Measurements from ENCODE around the gene ACBD6. TPM values are rescaled to one million over a fixed set of nuclear protein-coding genes. Genes with fewer than 3 reads are reported as not detected.
A peak's percentile ranks its signal among the peaks of the same experiment; 100 is the strongest.
"Not testable (repeated sequence)": the region's sequence is repeated elsewhere in the genome, so short reads cannot be mapped to it uniquely, and the experiment has no call there.

ACBD6 gene
- polyA plus RNA-seq, 3 donors = 68.3 to 84.1 (median 76.7) TPM

DNA sequence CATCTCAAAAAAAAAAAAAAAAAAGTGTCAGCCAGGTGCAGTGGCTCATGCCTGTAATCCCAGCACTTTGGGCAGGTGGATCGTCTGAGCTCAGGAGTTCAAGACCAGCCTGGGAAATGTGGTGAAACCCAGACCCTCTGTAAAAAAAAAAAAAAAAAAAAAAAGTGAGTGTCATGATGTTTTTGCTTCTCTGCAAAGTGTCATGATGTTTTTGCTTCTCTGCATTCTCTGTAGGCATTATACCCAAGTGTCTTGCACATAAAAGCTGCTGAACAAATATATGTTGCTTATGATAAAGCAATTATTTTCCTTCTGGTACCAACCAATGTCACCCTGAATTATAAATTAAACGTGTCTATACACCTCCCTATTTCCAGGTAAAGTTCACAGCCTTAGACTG, 1.7 kb downstream of the ACBD6 start:
- DNase-seq = no peak

DNA sequence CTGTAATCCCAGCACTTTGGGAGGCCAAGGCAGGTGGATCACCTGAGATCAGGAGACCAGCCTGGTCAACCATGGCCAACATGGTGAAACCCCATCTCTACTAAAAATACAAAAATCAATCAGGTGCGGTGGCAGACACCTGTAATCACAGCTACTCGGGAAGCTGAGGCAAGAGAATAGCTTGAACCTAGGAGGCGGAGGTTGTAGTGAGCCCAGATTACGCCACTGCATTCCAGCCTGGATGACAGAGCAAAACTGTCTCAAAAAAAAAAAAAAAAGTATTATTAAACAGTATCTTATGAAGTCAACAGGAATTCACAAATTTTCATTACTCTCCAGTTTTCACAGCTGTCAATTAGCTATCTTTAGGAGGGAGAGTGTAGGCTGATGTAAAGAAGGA, 3.8 kb downstream of the ACBD6 start:
- DNase-seq = no peak

DNA sequence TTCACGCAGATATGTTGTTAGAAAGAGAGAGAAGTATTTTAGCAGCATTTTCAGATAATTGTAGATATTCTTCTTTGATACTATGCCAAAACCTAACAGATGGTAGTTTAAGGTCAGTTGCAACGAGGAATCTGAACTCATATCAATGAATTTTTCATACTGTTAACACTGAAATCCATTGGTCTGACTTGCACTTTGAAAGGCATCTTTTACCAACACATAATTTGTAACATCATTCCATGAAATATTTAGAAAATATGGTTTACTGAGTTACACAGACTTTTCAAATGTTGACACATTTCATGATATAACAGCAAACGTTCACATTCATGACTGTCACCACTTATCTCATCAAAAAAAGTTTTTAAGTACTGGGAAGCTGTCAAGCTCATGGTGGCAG, 4.6 kb downstream of the ACBD6 start:
- no peak for DNase-seq

DNA sequence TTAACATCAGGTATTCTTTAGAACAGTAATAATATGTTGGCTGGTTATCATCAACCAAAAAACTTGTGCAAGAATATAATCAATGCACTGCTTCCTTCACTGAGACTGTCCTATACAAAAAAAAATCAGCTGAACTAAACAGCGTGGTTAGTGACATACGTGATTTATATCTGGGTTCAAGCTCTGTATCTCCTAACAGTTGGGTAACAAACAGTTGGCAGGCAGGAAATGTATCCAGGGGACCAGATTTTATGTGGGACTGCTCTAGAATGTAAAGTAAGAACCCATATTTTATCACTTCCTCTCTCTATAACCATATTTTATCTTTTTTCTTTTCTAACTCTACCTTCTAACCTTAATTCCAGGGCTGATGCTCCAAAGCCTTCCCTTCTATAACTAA, 8.0 kb downstream of the ACBD6 start:
- no peak for DNase-seq

DNA sequence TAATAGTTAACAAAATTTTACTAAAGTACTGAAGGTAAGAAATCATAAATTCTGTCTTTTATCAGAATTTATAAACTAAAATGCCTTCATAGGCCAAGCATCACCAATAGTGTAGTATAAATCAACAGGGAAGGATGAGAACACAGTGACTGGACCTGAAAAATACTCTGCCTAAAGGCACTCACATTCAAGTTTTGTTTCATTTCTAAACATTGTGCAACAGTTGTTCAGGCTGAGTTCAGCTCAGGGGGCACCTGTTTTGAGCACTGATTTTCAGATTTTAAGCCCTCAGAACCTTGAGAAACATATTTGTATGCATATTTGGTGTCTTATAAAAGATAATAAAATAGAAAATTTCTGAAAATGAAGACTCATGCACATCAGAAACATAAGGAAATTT, 12.4 kb downstream of the ACBD6 start:
- DNase-seq = no peak

DNA sequence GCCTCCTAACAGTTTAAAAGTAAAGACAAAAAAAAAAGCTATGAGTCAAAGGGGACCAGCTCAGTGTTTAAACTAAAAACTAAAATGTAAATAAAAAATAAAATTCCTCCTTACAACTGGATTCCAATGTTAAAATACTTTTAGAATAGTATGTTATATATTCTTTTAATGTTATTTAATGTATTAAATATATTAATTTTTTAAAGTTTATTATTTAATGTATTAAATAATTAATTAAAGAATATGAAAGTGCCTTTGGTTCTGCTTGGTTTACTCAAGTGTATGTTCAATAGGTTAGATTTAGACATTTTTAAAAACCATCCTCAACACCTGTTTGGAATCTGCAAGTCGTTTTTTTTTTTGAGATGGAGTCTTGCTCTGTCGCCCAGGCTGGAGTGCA, 13.1 kb downstream of the ACBD6 start:
- DNase-seq = no peak

DNA sequence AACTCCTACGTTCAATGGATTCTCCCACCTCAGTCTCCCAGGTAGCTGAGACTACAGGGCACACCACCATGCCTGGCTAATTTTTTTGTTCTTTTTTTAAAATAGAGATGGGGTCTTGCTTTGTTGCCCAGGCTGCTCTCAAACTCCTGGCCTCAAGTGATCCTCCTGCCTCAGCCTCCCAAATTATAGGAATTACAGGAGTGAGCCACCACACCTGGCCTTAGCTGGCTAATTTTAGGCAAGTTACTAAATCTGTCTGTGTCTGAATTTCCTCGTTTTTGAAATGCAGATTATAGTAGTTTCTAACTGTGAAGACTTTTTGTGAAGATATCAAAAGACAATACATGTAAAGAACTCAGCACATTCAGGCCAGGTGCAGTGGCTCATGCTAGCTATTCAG, 13.7 kb downstream of the ACBD6 start:
- no peak for DNase-seq

DNA sequence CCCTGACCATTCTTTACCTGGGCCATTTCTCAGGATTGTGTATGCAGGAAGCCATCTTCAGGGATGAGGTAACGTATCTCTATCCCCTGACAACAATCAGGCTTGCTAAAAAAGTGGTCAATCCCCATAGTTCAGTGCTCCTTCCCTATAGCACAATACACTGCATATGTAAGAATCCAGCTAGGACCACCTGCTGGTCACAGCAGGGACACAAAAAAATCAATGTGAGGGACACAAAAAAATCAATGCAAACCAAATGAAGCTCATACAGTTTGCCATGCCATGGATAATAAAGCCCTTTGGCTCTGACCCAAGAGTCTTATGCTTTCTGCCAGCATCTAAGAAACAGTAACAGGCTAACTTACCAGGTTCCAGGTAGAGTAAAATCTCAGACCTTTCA, 16.3 kb downstream of the ACBD6 start:
- DNase-seq = no peak

DNA sequence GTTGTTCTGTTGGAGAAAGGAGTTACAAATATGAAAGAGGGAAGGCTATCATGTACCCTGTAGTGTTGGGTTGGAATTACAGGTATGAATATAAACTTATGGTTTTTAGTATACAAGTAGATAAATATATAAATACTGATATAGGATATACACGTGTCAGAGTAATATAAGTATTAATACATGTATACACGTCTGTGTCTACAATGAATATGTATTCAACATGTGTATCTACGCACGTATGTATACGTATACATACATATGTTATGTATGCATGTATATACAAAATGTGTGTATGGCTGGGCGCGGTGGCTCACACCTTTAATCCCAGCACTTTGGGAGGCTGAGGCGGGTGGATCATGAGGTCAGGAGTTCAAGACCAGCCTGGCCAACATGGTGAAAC, 17.9 kb downstream of the ACBD6 start:
- no peak for DNase-seq

DNA sequence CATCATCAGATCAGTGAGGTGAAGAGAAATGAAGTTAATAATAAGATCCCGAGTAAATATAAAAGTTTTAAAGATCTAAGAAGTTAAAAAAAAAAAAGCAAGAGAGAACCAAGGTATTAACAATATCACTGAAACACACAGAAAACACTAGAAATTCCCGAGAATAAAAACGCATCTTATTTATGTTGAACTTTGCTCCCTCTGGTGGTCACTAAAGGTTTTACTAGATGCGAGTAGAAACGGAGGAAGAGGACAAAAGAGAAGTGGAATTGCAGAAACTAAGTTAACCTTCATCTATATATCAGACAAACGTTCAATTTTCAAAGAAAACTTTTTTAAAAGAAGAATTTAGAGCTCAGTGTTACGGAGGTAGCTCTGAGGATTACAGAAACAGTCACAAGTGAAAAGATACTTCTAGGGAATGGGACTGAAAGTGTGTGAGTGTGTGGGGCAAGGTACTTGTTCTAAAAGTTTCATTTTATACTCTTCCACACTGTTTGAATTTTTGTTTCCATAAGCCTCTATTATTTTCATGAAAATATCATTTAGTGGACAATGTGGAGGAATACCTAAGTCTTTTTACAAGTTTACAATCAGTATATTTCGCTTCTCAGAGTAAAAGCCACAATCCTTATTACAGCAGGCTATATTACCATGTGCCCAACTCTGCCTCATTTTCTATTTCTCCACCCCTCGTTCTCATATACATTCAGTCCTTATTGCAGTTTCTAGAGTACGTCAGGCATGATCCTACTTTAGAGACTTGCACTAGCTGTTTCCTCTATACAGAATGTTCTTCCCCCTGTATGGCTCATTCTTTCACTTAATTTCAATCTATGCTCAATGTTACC, 19.7 kb downstream of the ACBD6 start:
- peak; percentile 55 for DNase-seq

DNA sequence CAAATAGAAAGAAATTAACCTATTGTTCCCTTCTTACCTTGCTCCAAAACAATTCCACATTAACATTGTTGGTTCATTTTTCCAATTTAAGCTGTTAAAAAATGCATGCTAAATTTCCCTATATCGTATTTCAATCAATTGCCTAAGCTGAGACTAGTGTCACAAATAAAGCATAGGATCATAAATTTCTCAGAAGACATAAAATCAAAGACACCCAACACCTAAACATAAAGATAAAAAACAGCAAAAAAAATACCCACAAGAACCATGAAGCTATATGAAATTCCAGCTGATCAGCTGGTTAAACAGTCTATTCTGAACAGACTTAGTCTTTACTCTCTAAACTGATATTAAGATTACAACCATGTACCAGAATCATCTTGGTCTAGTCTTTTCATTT, 32.3 kb downstream of the ACBD6 start:
- DNase-seq = no peak

DNA sequence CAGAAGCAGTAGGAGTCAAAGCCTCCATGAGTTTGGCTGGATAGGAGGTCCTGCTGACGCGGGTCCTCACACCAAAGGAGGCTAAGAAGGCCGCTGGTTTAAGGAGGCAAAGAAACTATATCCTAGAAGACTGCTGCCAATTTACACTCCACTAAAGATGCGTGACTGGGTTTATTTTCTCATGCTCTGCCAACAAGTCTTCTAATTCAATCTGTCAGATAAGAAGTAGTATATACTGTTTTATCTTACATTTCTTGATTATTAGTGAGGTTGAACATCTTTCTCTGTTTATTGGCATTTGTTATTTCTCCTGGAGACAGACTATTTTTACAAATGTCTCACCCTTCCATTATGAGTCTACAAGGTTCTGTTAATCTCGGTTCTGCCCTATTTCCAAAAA, 34.1 kb downstream of the ACBD6 start:
- no peak for DNase-seq

DNA sequence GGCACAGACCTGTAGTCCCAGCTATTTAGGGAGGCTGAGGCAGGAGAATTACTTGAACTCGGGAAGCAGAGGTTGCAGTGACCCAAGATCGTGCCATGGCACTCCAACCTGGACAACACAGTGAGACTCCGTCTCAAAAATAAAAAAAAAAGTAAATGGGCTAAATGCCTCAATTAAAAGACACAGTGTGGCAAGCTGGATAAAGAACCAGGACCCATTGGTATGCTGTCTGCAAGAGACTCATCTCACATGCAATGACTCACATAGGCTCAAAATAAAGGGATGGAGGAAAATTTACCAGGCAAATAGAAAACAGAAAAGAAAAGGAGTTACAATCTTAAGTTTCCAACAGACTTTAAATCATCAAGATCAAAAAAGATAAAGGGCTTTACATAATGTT, 40.3 kb downstream of the ACBD6 start:
- DNase-seq = no peak

DNA sequence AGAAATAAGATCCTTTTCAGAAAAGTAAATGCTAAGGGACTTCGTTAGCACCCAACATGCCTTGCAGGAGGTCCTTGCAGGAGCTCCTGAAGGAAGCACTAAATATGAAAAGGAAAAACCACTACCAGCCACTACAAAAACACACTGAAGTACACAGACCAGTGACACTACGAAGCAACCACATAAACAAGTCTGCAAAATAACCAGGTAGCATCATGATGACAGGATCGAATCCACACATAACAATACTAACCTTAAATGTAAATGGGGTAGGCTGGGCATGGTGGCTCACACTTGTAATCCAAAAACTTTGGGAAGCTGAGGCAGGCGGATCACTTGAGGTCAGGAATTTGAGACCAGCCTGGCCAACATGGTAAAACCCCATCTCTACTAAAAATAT, 40.7 kb downstream of the ACBD6 start:
- not testable (repeated sequence) for DNase-seq

DNA sequence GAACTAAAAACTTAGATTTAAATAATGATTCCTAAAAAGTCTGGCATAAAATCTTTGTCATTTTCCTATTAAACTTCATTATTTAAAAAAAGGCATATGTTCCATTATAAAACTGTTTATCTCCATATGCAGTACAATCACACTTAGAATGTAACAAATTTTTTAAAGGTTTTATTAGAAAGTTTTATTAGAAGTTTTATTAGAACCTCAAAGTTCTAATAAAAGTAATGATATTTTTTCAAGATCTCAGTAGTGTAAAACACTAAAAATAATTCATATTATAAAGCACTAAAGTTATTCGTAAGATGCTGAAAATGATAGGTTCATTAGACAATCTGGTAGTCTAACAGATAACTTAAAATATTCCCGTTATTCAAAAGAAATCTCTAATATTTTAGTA, 43.6 kb downstream of the ACBD6 start:
- no peak for DNase-seq

DNA sequence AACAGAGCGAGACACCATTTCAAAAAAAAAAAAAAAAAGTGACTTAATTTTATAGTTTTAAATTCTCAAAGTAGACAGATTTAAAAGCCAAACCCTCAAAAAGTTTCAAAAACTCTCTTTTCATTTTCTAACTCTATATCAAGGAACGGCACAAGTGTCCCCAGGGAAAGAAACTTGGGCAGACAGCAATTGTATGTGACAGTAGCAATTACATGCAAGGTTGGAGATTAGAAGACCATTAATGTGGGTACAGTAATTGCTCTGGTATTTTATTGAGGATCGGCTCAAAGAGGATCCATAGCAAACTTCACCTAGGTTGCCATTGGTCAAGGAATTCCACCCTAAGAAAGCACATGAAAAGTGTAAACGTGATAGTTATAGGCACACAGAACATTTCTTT, 46.2 kb downstream of the ACBD6 start:
- no peak for DNase-seq

DNA sequence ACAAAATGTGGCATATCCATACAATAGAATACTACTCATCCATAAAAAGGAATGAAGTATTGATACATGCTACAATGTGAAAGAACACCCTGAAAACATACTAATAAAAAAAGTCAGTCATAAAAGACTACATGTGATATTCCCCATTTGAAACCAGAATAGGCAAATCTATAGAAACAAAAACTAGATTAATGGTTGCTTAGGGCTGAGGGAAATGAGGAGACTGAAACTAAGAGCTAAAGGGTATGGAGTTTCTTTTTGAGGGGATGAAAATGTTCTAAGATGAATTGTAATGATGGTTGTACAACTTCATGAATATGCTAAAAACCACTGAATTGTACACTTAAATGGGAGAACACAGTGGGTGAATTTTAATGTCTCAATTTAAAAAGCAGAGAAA, 50.9 kb downstream of the ACBD6 start:
- DNase-seq = no peak

DNA sequence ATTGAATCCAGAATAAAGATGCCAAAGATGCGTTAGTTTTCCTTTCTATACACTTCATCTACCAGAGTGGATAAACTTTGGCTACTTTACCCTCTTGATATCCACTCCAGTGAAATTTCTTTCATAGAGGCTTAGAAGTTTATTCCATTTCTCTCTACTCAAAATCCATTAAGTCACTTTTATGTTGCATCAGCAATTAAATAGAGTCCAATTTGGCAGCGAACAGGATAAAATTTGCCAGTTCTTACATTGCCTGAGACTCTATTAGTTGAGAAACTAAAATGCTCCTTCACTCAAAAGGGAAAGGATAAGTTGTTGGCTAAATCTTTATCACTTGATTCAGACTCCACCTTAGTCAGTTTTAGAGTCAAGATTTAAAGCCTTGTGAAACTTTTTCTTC, 57.9 kb downstream of the ACBD6 start:
- no peak for DNase-seq

DNA sequence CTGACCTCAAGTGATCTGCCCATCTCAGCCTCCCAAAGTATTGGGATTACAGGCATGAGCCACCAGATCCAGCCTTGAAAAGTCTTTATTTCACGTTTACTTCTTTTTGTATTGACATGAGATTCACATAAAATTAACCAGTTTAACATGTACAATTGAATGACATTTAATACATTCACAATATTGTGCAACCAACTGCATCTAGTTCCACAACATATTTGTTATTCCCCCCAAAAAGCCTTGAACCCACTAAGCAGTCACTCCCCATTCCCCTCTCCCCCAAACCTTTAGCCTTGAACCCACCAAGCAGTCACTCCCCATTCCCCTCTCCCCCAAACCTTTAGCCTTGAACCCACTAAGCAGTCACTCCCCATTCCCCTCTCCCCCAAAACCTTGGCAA, 62.0 kb downstream of the ACBD6 start:
- no peak for DNase-seq

DNA sequence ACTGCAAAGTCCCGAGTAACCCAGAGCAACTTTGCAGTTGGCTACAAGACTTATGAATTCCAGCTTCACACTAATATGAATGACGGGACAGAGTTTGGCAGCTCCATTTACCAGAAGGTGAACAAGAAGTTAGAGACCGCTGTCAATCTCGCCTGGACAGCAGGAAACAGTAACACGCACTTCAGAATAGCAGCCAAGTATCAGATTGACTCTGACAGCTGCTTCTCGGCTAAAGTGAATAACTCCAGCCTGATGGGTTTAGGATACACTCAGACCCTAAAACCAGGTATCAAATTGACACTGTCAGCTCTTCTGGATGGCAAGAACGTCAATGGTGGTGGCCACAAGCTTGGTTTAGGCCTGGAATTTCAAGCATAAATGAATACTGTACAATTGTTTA, 66.8 kb downstream of the ACBD6 start:
- no peak for DNase-seq

DNA sequence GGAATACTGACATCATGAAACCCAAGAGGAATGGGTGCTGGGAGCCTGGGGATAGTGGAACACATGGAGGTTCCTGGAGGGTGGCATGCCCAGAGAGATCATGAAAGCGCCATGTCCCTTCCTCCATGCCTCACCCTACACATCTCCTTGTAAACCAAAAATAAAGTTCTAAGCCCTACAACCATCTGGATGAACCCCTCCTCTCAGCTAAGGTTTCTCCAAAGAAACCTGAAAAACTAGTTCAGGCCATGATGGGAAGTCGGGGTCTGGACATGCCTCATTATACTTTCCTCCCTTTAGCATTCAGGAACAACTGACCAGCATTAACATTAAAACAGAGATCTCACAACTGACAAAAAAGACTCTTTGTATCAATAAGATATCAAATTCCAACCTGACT, 68.5 kb downstream of the ACBD6 start:
- no peak for DNase-seq

DNA sequence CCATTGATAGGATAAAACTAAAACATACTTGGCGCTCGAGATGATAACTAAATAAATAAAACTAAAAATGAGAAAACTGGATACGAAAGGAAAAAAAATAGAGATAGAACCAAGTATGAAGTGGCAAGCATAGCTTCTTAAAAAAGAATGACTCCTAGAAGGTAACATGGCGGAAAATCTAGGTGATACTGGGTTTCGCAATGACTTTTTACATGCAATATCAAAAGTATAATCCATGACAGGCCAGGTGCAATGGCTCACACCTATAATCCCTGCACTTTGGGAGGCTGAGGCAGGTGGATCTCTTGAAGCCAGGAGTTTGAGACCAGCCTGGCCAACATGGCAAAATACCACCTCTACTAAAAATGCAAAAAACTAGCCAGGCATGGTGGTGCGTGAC, 70.7 kb downstream of the ACBD6 start:
- DNase-seq = no peak

DNA sequence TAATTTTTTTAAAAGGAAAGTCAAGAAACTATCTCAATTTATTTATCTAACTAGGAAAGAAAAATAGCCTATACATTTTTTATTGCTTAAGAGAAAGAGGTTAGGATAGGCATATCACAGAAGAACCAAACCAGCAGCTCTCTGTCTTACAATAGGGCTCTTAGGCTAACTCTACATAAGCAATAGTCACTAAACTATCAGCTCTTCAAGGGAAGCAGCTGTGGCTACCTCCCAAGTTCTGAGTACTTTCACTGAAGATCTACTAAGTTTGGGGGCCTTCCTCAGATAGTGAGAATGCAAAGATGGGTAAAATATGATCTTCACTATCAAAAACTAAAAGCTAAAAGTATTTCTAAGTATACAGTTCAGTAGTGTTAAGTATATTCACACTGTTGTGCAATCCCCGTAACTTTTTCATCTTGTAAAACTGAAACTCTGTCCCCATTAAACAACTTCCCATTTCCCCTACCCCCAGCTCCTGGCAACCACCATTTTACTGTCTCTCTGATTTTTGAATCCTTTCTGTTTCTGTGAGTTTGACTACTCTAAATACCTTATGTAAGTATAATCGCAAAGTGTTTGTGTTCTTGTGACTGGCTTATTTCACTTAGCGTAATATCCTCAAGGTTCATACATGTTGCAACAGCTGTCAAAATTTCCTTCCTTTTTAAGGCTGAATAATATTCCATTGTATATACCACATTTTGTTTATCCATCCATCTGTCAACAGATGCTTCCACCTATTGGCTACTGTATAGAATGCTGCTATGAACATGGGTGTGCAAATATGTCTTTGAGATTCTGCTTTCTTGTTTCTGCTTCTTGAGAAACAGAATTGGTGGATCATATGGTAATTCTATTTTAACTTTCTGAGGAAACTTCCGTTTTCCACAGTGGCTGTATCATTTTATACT, 73.3 kb downstream of the ACBD6 start:
- DNase-seq = no peak
